ENCODE data around the gene PLEKHA6.

PLEKHA6 gene

DNA sequence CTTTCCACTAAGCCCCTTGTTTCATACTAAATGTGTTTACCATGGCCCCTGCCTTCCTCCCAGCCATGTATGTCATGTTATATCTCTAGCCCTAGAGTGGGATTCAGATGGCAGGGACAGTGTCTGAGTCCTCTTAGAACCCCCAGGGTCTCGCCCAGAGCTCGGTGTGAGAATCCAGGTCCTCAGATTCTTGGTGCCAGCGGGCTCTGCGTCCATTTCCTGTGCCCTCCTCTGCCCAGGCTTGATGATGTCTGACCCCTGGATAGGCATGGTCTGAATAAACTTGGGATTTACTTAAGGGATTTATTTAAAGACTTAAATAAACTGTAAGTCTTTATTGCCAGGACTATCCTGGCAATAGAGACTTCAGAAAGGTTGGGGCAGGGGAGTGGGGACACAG lies 157.2 kb downstream of the PLEKHA6 start:
- peaks cover 19% of the 10 kb centered on the region; the same call in 1 of the 2 replicates for H3K27me3 ChIP-seq (ENCODE audit: control insufficient read depth, low read length)
- no peaks in the 10 kb centered on the region for H3K9me3 ChIP-seq (ENCODE audit: control insufficient read depth, insufficient read depth, low read length)
- no peak overlapping the region for H3K27ac ChIP-seq (ENCODE audit: low read depth, low read length)
- no peak for TF ChIP-seq EZH2phosphoT487 (IDR thresholded peaks at IDR 0.05; ENCODE audit: borderline replicate concordance, low read length)
- TF ChIP-seq, protein P1, sequence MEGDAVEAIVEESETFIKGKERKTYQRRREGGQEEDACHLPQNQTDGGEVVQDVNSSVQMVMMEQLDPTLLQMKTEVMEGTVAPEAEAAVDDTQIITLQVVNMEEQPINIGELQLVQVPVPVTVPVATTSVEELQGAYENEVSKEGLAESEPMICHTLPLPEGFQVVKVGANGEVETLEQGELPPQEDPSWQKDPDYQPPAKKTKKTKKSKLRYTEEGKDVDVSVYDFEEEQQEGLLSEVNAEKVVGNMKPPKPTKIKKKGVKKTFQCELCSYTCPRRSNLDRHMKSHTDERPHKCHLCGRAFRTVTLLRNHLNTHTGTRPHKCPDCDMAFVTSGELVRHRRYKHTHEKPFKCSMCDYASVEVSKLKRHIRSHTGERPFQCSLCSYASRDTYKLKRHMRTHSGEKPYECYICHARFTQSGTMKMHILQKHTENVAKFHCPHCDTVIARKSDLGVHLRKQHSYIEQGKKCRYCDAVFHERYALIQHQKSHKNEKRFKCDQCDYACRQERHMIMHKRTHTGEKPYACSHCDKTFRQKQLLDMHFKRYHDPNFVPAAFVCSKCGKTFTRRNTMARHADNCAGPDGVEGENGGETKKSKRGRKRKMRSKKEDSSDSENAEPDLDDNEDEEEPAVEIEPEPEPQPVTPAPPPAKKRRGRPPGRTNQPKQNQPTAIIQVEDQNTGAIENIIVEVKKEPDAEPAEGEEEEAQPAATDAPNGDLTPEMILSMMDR (IDR thresholded peaks at IDR 0.05; ENCODE audit: low read depth, low read length, poor library complexity, severe bottlenecking), result no peak
- no peak overlapping the region for H3K4me3 ChIP-seq (ENCODE audit: low read length)
- no peak overlapping the region for H3K4me2 ChIP-seq (ENCODE audit: low read length)
- no peaks in the 10 kb centered on the region for H3K36me3 ChIP-seq (ENCODE audit: control insufficient read depth, low read length)
- no peaks in the 10 kb centered on the region for H3K79me2 ChIP-seq (ENCODE audit: control insufficient read depth, low read length)
- no peaks in the 10 kb centered on the region for H4K20me1 ChIP-seq (ENCODE audit: control insufficient read depth, insufficient read depth, low read depth, low read length)
- H3F3A ChIP-seq (ENCODE audit: control insufficient read depth, insufficient read depth), result no peaks in the 10 kb centered on the region
- no peaks in the 10 kb centered on the region for H3K9me2 ChIP-seq (replicated peaks; ENCODE audit: control insufficient read depth, low read length)
- H3K4me1 ChIP-seq (ENCODE audit: control insufficient read depth, low read length), result no peaks in the 10 kb centered on the region

DNA sequence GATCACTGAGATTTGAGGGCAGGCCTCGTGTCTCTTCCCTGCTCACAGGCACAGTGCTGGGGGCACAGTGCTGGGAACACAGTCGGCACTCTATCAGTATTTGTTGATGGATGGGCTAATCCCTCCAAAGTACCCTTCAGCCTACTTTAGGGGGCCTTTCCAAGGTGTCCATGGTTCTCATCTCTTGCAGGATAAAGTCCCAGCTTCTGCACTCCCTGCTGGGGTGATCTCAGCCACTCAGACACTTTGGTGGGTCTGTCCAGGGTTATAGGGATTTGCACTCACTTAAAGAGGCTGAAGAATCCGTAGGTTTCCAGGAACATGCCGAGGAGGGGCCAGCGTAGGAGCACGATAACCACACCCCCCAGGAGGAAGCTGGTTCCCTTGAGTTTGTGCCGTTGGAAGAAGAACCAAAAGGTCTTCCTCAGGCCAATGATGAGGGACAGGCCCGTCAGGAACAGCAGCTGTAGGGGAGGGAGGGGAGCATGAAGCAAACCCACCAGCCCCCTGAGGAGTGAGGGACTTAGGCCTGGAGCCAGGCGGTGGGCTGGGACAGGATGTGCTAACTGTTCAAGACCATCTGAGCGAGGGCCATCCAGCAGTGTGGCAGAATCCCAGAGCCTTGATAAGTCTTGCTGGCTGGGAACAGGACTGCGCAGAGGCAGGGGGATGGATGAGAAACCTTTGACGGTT lies 158.2 kb downstream of the PLEKHA6 start:
- H3K36me3 ChIP-seq (ENCODE audit: control insufficient read depth, low read length), result no peaks in the 10 kb centered on the region

DNA sequence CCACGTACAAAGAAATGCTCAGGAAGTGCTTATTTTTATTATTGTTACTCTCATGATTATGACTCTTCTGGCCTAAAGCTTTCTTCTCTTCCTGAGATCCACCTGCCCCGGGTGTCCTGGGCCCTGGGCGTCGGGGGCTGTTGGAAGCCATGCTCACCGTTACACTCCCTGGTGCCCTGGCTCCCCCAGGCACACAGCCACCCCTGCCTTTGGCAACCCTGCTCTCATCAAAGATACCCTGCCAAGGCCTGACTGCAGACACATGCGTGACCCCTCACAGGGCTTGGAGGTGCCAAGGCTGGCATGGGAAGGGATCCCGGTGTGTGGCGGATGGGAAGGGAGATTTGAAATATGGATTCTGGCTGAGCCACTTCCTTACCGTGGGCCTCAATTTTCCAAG lies 160.2 kb downstream of the PLEKHA6 start:
- no peaks in the 10 kb centered on the region for H3K9me2 ChIP-seq (replicated peaks; ENCODE audit: control insufficient read depth, low read length)

More for the DNA sequence above, 158.2 kb downstream of the PLEKHA6 start:
- no peaks in the 10 kb centered on the region for H3K4me1 ChIP-seq (ENCODE audit: control insufficient read depth, low read length)
- peaks cover 12% of the 10 kb centered on the region; the same call in 1 of the 2 replicates for H3K27me3 ChIP-seq (ENCODE audit: control insufficient read depth, low read length)
- H4K20me1 ChIP-seq (ENCODE audit: control insufficient read depth, insufficient read depth, low read depth, low read length), result no peaks in the 10 kb centered on the region
- H3K27ac ChIP-seq (ENCODE audit: low read depth, low read length), result no peak overlapping the region
- no peaks in the 10 kb centered on the region for H3K79me2 ChIP-seq (ENCODE audit: control insufficient read depth, low read length)
- no peaks in the 10 kb centered on the region for H3K9me3 ChIP-seq (ENCODE audit: control insufficient read depth, insufficient read depth, low read length)
- no peaks in the 10 kb centered on the region for H3F3A ChIP-seq (ENCODE audit: control insufficient read depth, insufficient read depth)
- no peaks in the 10 kb centered on the region for H3K9me2 ChIP-seq (replicated peaks; ENCODE audit: control insufficient read depth, low read length)
- TF ChIP-seq, protein P1 (IDR thresholded peaks at IDR 0.05; ENCODE audit: low read depth, low read length, poor library complexity, severe bottlenecking), result no peak
- no peak for TF ChIP-seq EZH2phosphoT487 (IDR thresholded peaks at IDR 0.05; ENCODE audit: borderline replicate concordance, low read length)
- no peak overlapping the region for H3K4me3 ChIP-seq (ENCODE audit: low read length)
- no peak overlapping the region for H3K4me2 ChIP-seq (ENCODE audit: low read length)

More for the DNA sequence above, 160.2 kb downstream of the PLEKHA6 start:
- TF ChIP-seq, protein P1 (IDR thresholded peaks at IDR 0.05; ENCODE audit: low read depth, low read length, poor library complexity, severe bottlenecking), result no peak
- TF ChIP-seq EZH2phosphoT487 (IDR thresholded peaks at IDR 0.05; ENCODE audit: borderline replicate concordance, low read length), result no peak
- H3K27me3 ChIP-seq (ENCODE audit: control insufficient read depth, low read length), result peaks cover 4% of the 10 kb centered on the region; the same call in 1 of the 2 replicates
- no peaks in the 10 kb centered on the region for H3K79me2 ChIP-seq (ENCODE audit: control insufficient read depth, low read length)
- no peaks in the 10 kb centered on the region for H3K4me1 ChIP-seq (ENCODE audit: control insufficient read depth, low read length)
- H4K20me1 ChIP-seq (ENCODE audit: control insufficient read depth, insufficient read depth, low read depth, low read length), result no peaks in the 10 kb centered on the region
- no peak overlapping the region for H3K4me3 ChIP-seq (ENCODE audit: low read length)
- peaks cover 2% of the 10 kb centered on the region for H3K9me3 ChIP-seq (ENCODE audit: control insufficient read depth, insufficient read depth, low read length)
- no peak overlapping the region for H3K4me2 ChIP-seq (ENCODE audit: low read length)
- no peaks in the 10 kb centered on the region for H3K36me3 ChIP-seq (ENCODE audit: control insufficient read depth, low read length)
- no peak overlapping the region for H3K27ac ChIP-seq (ENCODE audit: low read depth, low read length)
- H3F3A ChIP-seq (ENCODE audit: control insufficient read depth, insufficient read depth), result no peaks in the 10 kb centered on the region

Measured in DOHH2 (cell line).